ENCODE measurements around the gene SPG7.

DNA sequence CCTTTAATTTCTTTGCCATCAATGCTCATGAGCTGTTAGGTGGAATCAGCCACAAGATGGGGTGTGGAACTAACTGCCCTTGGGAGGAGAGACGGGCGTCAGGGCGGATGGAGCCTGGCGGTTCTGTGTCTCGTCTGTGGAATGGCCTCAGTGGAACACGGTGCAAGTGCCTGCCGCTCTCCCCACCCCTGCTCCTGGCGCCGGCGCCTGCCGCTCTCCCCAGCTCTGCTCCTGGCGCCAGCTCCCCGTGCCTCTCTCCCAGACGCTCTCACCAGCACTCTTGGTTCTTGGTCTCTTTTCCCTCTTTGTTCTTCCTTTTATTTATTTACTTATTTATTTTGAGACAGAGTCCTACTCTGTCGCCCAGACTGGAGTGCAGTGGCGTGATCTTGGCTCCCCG, 39.1 kb downstream of the SPG7 start:
- TF ChIP-seq EZH2 (IDR thresholded peaks at IDR 0.05; ENCODE audit: borderline replicate concordance, insufficient read depth, low read length, poor library complexity, severe bottlenecking) (no peak), POLR2AphosphoS5 (IDR thresholded peaks at IDR 0.05) (no peak), EP300 (conservative IDR thresholded peaks at IDR 0.05; ENCODE audit: poor library complexity, severe bottlenecking) (no peak), RAD21 (conservative IDR thresholded peaks at IDR 0.05) (no peak)
- TF ChIP-seq, protein P1, sequence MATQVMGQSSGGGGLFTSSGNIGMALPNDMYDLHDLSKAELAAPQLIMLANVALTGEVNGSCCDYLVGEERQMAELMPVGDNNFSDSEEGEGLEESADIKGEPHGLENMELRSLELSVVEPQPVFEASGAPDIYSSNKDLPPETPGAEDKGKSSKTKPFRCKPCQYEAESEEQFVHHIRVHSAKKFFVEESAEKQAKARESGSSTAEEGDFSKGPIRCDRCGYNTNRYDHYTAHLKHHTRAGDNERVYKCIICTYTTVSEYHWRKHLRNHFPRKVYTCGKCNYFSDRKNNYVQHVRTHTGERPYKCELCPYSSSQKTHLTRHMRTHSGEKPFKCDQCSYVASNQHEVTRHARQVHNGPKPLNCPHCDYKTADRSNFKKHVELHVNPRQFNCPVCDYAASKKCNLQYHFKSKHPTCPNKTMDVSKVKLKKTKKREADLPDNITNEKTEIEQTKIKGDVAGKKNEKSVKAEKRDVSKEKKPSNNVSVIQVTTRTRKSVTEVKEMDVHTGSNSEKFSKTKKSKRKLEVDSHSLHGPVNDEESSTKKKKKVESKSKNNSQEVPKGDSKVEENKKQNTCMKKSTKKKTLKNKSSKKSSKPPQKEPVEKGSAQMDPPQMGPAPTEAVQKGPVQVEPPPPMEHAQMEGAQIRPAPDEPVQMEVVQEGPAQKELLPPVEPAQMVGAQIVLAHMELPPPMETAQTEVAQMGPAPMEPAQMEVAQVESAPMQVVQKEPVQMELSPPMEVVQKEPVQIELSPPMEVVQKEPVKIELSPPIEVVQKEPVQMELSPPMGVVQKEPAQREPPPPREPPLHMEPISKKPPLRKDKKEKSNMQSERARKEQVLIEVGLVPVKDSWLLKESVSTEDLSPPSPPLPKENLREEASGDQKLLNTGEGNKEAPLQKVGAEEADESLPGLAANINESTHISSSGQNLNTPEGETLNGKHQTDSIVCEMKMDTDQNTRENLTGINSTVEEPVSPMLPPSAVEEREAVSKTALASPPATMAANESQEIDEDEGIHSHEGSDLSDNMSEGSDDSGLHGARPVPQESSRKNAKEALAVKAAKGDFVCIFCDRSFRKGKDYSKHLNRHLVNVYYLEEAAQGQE (IDR thresholded peaks at IDR 0.05; ENCODE audit: borderline replicate concordance): no peak

Data from neural cell (in vitro differentiated cells).